ENCODE results near the gene FAM25C.
"Not testable (repeated sequence)": the region's sequence is repeated elsewhere in the genome, so short reads cannot be mapped to it uniquely, and the experiment has no call there.

The FAM25C gene

DNA sequence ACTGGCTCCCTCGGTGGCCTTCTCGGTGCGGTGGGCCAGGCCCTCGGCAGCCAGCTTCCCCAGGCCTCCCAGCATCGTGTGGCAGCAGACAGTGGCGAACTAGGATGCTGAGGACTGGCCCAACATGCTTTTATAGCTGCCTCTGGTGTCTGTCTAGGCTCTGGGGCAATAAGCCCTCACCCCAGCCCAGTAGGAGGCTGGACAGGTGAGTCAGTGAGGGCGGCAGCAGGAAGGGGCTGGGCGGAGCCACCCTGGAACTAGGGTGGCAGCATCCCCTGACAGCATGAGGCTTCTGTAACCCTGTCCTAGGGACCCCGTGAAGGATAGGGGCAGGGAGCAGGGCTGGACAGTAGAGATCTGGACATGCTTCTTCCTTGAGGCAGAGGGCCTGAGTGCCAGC is at the start of gene FAM25C:
TSS of gene FAM25C (minus strand) at position 101 of the 400 bp plus-strand sequence. CDS start at position 75, 26 bp downstream.
- ATAC-seq (ENCODE audit: insufficient read depth, low read depth); H3K9ac ChIP-seq (ENCODE audit: low read depth, low read length); H3K9me3 ChIP-seq (ENCODE audit: insufficient read depth, low read length, severe bottlenecking); DNase-seq; H3K4me1 ChIP-seq (ENCODE audit: insufficient read depth, low read length); H3K79me2 ChIP-seq (ENCODE audit: insufficient read depth, low read length); H2AFZ ChIP-seq (ENCODE audit: low read depth, low read length); H3K27me3 ChIP-seq (ENCODE audit: insufficient read depth, low read length, poor library complexity); H3K36me3 ChIP-seq (ENCODE audit: insufficient read depth, low read length); H4K20me1 ChIP-seq (ENCODE audit: insufficient read depth, low read length); H3K4me3 ChIP-seq (ENCODE audit: low read depth in 1 of 2, low read length in 2 of 2); H3K4me2 ChIP-seq (ENCODE audit: insufficient read depth, low read length); H3K27ac ChIP-seq (ENCODE audit: low read length): not testable (repeated sequence)

DNA sequence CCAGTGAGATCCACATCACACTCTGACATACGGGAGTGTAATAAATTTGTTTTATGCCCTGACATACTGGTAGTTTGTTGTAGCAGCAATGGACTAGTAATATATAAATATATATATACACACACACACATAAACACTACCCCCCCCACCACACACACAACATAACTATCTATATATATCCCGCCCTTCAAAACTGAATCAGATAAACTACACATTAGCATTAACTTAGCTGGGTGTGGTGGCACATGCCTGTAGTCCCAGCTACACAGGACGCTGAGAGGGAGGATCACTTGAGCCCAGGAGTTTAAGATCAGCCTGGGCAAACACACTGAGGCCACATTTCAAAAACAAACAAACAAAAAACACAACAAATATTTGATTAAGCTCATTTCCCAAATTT is 45.0 kb upstream of the FAM25C start:
- ATAC-seq (ENCODE audit: insufficient read depth, low read depth); H3K27ac ChIP-seq (ENCODE audit: low read length); H3K9me3 ChIP-seq (ENCODE audit: insufficient read depth, low read length, severe bottlenecking); H3K36me3 ChIP-seq (ENCODE audit: insufficient read depth, low read length); H3K27me3 ChIP-seq (ENCODE audit: insufficient read depth, low read length, poor library complexity); H4K20me1 ChIP-seq (ENCODE audit: insufficient read depth, low read length); H3K4me2 ChIP-seq (ENCODE audit: insufficient read depth, low read length); H2AFZ ChIP-seq (ENCODE audit: low read depth, low read length); H3K9ac ChIP-seq (ENCODE audit: low read depth, low read length); H3K4me1 ChIP-seq (ENCODE audit: insufficient read depth, low read length); H3K79me2 ChIP-seq (ENCODE audit: insufficient read depth, low read length); DNase-seq; H3K4me3 ChIP-seq (ENCODE audit: low read depth in 1 of 2, low read length in 2 of 2): not testable (repeated sequence)

DNA sequence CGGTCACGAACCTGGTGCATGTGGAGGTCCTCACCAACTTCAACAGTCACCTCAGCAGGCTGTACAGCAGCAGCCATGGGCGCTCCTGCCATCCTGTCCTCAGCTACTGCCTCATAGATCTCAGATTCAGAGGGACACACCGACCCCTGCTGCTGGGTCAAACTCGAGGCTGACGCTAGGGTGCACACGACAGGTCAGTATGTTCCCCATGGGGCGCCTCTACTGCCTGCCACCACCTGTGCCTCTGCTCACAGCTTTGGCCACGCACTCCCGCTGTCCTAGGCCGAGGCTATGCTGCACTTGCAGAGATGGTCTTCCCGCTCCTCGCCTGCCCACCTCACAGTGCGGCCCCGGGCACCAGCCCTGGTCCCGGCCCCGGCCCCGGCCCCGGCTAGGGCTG is 31.8 kb upstream of the FAM25C start:
- H3K4me1 ChIP-seq (ENCODE audit: insufficient read depth, low read length); H3K4me3 ChIP-seq (ENCODE audit: low read depth in 1 of 2, low read length in 2 of 2); H3K27me3 ChIP-seq (ENCODE audit: insufficient read depth, low read length, poor library complexity); H3K36me3 ChIP-seq (ENCODE audit: insufficient read depth, low read length); DNase-seq; ATAC-seq (ENCODE audit: insufficient read depth, low read depth); H3K9ac ChIP-seq (ENCODE audit: low read depth, low read length); H2AFZ ChIP-seq (ENCODE audit: low read depth, low read length); H3K4me2 ChIP-seq (ENCODE audit: insufficient read depth, low read length); H3K27ac ChIP-seq (ENCODE audit: low read length); H3K79me2 ChIP-seq (ENCODE audit: insufficient read depth, low read length); H3K9me3 ChIP-seq (ENCODE audit: insufficient read depth, low read length, severe bottlenecking); H4K20me1 ChIP-seq (ENCODE audit: insufficient read depth, low read length): not testable (repeated sequence)

- not testable (repeated sequence) for H3K4me3 ChIP-seq (ENCODE audit: low read depth in 1 of 2, low read length in 2 of 2); H2AFZ ChIP-seq (ENCODE audit: low read depth, low read length); H3K4me1 ChIP-seq (ENCODE audit: insufficient read depth, low read length); H3K4me2 ChIP-seq (ENCODE audit: insufficient read depth, low read length); H3K27me3 ChIP-seq (ENCODE audit: insufficient read depth, low read length, poor library complexity); H3K79me2 ChIP-seq (ENCODE audit: insufficient read depth, low read length); ATAC-seq (ENCODE audit: insufficient read depth, low read depth); H3K27ac ChIP-seq (ENCODE audit: low read length); DNase-seq; H4K20me1 ChIP-seq (ENCODE audit: insufficient read depth, low read length); H3K9ac ChIP-seq (ENCODE audit: low read depth, low read length); H3K36me3 ChIP-seq (ENCODE audit: insufficient read depth, low read length); H3K9me3 ChIP-seq (ENCODE audit: insufficient read depth, low read length, severe bottlenecking)
These were observed 2.7 kb upstream of the FAM25C start for GRCh38 chr10:48002306-48002705.

GRCh38 chr10:47994045-47994444 is 5.5 kb downstream of the FAM25C start:
- H3K27ac ChIP-seq (ENCODE audit: low read length); H3K27me3 ChIP-seq (ENCODE audit: insufficient read depth, low read length, poor library complexity); H3K9me3 ChIP-seq (ENCODE audit: insufficient read depth, low read length, severe bottlenecking); H3K4me1 ChIP-seq (ENCODE audit: insufficient read depth, low read length); H3K79me2 ChIP-seq (ENCODE audit: insufficient read depth, low read length); H3K36me3 ChIP-seq (ENCODE audit: insufficient read depth, low read length); H4K20me1 ChIP-seq (ENCODE audit: insufficient read depth, low read length); H3K9ac ChIP-seq (ENCODE audit: low read depth, low read length); H3K4me3 ChIP-seq (ENCODE audit: low read depth in 1 of 2, low read length in 2 of 2); H3K4me2 ChIP-seq (ENCODE audit: insufficient read depth, low read length); H2AFZ ChIP-seq (ENCODE audit: low read depth, low read length): not testable (repeated sequence)
- DNase-seq (peak; percentile 25), ATAC-seq (ENCODE audit: insufficient read depth, low read depth) (peak; percentile 55)

GRCh38 chr10:47992560-47992959 is 7.0 kb downstream of the FAM25C start:
- not testable (repeated sequence) for H4K20me1 ChIP-seq (ENCODE audit: insufficient read depth, low read length); DNase-seq; ATAC-seq (ENCODE audit: insufficient read depth, low read depth); H3K4me1 ChIP-seq (ENCODE audit: insufficient read depth, low read length); H3K9me3 ChIP-seq (ENCODE audit: insufficient read depth, low read length, severe bottlenecking); H3K4me2 ChIP-seq (ENCODE audit: insufficient read depth, low read length); H3K79me2 ChIP-seq (ENCODE audit: insufficient read depth, low read length); H3K36me3 ChIP-seq (ENCODE audit: insufficient read depth, low read length); H3K27ac ChIP-seq (ENCODE audit: low read length); H3K4me3 ChIP-seq (ENCODE audit: low read depth in 1 of 2, low read length in 2 of 2); H3K9ac ChIP-seq (ENCODE audit: low read depth, low read length); H2AFZ ChIP-seq (ENCODE audit: low read depth, low read length); H3K27me3 ChIP-seq (ENCODE audit: insufficient read depth, low read length, poor library complexity)

DNA sequence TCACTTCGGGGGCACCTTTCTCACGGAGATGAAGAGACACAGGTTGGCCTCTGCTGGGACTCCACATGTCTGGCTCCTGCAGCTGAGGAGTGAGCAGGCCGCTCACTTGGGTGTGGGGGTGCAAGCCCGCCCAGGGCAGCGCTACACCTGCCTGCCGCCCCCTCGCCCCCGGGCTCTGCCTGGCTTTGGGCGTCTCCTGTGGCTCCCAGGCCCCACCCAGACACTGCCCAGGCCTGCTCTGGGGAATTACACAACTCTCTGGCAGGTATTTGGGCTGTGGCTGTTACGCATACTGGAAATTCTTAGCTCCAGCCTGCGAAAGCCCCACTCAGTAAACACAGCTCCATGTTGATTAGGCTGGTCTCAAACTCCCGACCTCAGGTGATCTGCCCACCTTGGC is 7.9 kb downstream of the FAM25C start:
- H2AFZ ChIP-seq (ENCODE audit: low read depth, low read length); H3K4me2 ChIP-seq (ENCODE audit: insufficient read depth, low read length); H3K4me1 ChIP-seq (ENCODE audit: insufficient read depth, low read length); H3K4me3 ChIP-seq (ENCODE audit: low read depth in 1 of 2, low read length in 2 of 2); H4K20me1 ChIP-seq (ENCODE audit: insufficient read depth, low read length); H3K9ac ChIP-seq (ENCODE audit: low read depth, low read length); DNase-seq; ATAC-seq (ENCODE audit: insufficient read depth, low read depth); H3K36me3 ChIP-seq (ENCODE audit: insufficient read depth, low read length); H3K79me2 ChIP-seq (ENCODE audit: insufficient read depth, low read length); H3K27ac ChIP-seq (ENCODE audit: low read length); H3K9me3 ChIP-seq (ENCODE audit: insufficient read depth, low read length, severe bottlenecking); H3K27me3 ChIP-seq (ENCODE audit: insufficient read depth, low read length, poor library complexity): not testable (repeated sequence)

- H3K27me3 ChIP-seq (ENCODE audit: insufficient read depth, low read length, poor library complexity); H2AFZ ChIP-seq (ENCODE audit: low read depth, low read length); H3K4me3 ChIP-seq (ENCODE audit: low read depth in 1 of 2, low read length in 2 of 2); ATAC-seq (ENCODE audit: insufficient read depth, low read depth); DNase-seq; H4K20me1 ChIP-seq (ENCODE audit: insufficient read depth, low read length); H3K9me3 ChIP-seq (ENCODE audit: insufficient read depth, low read length, severe bottlenecking); H3K4me2 ChIP-seq (ENCODE audit: insufficient read depth, low read length); H3K79me2 ChIP-seq (ENCODE audit: insufficient read depth, low read length); H3K9ac ChIP-seq (ENCODE audit: low read depth, low read length); H3K27ac ChIP-seq (ENCODE audit: low read length); H3K36me3 ChIP-seq (ENCODE audit: insufficient read depth, low read length); H3K4me1 ChIP-seq (ENCODE audit: insufficient read depth, low read length): not testable (repeated sequence)
These were observed 9.5 kb downstream of the FAM25C start for GRCh38 chr10:47990097-47990496.

DNA sequence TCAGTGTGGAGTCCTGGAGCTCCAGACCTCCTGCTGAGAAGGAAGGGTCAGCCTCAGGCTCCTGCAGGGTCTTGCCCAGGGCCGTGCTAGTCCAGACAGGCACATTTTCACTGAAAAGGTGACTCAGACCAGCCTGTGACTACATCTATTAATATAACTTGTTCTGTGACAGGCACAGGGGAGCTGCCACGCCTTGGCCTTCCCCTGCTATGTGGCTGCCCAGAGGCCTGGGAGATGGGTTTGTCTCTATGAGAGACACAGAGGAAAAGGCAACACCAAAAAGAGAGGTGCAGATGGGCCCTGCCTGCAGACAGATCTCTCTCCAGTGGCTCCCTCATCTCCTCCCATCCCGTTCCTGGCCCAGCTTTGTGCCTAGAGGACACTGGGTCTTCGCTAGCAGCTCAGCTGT is 10.0 kb downstream of the FAM25C start:
- not testable (repeated sequence) for H3K4me2 ChIP-seq (ENCODE audit: insufficient read depth, low read length); H3K36me3 ChIP-seq (ENCODE audit: insufficient read depth, low read length); H3K9ac ChIP-seq (ENCODE audit: low read depth, low read length); DNase-seq; H2AFZ ChIP-seq (ENCODE audit: low read depth, low read length); H3K4me3 ChIP-seq (ENCODE audit: low read depth in 1 of 2, low read length in 2 of 2); H3K79me2 ChIP-seq (ENCODE audit: insufficient read depth, low read length); H3K27me3 ChIP-seq (ENCODE audit: insufficient read depth, low read length, poor library complexity); H4K20me1 ChIP-seq (ENCODE audit: insufficient read depth, low read length); H3K27ac ChIP-seq (ENCODE audit: low read length); ATAC-seq (ENCODE audit: insufficient read depth, low read depth); H3K4me1 ChIP-seq (ENCODE audit: insufficient read depth, low read length); H3K9me3 ChIP-seq (ENCODE audit: insufficient read depth, low read length, severe bottlenecking)
